Adrenal gland (tissue), 5 donors: Measurements from ENCODE around the gene STRADA.

Experiments used
- CTCF ChIP-seq, 6 experiments: fragments of 450-650 bp in 4 of 6; fragments of 200-600 bp in 2 of 6; sonication (generic) in 1 of 6; IDR thresholded peaks; 1 replicate in 5 of 6; 2 replicates in 1 of 6; pipeline versions ENCODE4 v1.5.1 to v1.8.0; 2016 to 2021; ENCODE audit warnings: antibody characterized with exemption in 6 of 6, mild to moderate bottlenecking in 2 of 6, moderate library complexity in 1 of 6
- POLR2A ChIP-seq, 2 donors: fragments of 450-650 bp; IDR thresholded peaks; one replicate each; pipeline ENCODE4 v1.6.1; 2017; ENCODE audit warnings: antibody characterized with exemption in 2 of 2, mild to moderate bottlenecking in 2 of 2, moderate library complexity in 1 of 2
- donor health status: DM: no; HTN: no; CAD: no.

- TF ChIP-seq POLR2A (IDR thresholded peaks at IDR 0.05) (no peak), CTCF (IDR thresholded peaks at IDR 0.05) (no peak)
These were observed 10.2 kb upstream of the STRADA start for GRCh38 chr17:63751806-63752205.
